GM10248 (cell line): ENCODE measurements around the gene CASP8.
"Not testable (repeated sequence)": the region's sequence is repeated elsewhere in the genome, so short reads cannot be mapped to it uniquely, and the experiment has no call there.

Source experiments
- CTCF ChIA-PET: fragments of 300-600 bp; sonication (Branson Sonifier 250); formaldehyde crosslinking; extraction: SDS; loops from one replicate; lab custom pipeline; 2021; ENCODE audit warnings: antibody characterized with exemption; lab: Yijun Ruan, JAX
- POLR2A ChIA-PET: fragments of 350-650 bp; sonication (Branson Sonifier 250); formaldehyde crosslinking; extraction: SDS; loops from one replicate; lab custom pipeline; 2020; ENCODE audit warnings: antibody characterized with exemption; lab: Yijun Ruan, JAX
- DNase-seq: peaks from one replicate; pipeline ENCODE4 v3.0.0; 2012; ENCODE audit errors: extremely low spot score
- CTCF ChIP-seq: IDR thresholded peaks from 2 replicates; pipeline ENCODE4 v1.5.1; 2012; ENCODE audit warnings: mild to moderate bottlenecking, low read depth; ENCODE audit errors: extremely low read depth, missing control alignments, control extremely low read depth

Gene CASP8

DNA sequence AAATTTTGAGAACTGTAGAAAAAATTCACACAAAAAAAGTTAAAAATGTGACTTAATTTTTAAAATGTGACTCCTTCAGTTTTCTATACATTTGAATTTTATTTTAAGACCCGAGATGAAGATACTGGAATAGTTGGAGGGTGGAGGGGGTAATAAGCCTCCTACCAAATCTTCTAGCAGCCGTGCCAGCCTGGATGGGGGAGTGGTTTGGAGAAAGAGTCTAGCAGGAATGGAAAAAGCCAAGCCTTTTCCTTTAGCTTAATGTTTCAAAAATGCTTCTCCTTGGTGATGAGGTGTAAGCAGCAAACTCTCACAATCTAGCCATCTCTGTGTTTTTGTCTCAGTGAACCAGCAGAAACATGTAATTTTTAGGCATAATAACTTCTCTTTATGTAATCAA, 14.7 kb downstream of the CASP8 start:
- CTCF ChIA-PET: interaction anchor here (1.2 to 2.9 kb wide), 2 partner anchors 11 to 43 kb away, joined by 3 to 9 read pairs; no protein-coding TSS in a partner anchor
- no peak for TF ChIP-seq CTCF
- POLR2A ChIA-PET: no interaction called here

DNA sequence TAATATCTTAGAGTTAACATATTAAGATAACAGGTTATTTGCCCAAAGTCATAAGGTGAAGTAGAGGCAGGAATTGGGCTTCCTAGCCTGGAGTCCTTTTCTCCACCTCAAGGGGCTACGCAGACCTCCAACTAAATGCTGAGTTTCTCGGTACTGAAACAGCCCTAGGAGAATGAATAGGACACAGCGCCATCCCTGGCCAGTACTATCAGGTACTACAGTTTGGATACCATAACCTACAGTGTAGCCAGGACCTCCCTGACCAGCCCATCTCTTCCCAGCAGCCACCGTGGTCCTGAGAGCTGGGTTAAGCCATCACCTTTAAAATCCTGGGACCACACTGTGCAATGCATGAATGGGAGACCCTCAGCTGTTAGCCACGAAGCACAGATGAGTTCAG, 15.7 kb downstream of the CASP8 start:
- ChIA-PET POLR2A (no interaction called here), CTCF (interaction anchor here (0.8 to 1.2 kb wide), 2 partner anchors 23 to 44 kb away, joined by 3 read pairs; no protein-coding TSS in a partner anchor)
- TF ChIP-seq CTCF: no peak
- no peak for DNase-seq

More for the DNA sequence above, 14.7 kb downstream of the CASP8 start:
- no peak for DNase-seq

DNA sequence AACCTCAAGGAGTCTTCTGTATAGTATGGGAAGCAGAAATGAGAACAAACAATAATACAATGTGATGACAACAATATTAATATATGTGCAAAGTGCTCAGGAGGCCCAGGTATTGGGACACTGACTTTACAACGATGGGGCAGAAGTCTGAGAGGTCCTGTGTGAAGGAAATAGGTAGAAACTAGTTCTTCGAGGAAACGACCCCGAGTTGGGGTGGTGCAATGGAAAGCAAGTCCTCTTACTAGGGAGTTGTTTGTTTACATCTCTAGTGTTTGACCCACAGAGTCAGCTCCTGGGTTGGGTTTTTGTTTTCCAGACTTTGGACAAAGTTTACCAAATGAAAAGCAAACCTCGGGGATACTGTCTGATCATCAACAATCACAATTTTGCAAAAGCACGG, 16.2 kb downstream of the CASP8 start:
- ChIA-PET POLR2A (no interaction called here), CTCF (interaction anchor here (0.8 to 1.6 kb wide), 3 partner anchors 9 to 44 kb away, joined by 3 to 4 read pairs (median 3); no protein-coding TSS in a partner anchor)
- TF ChIP-seq CTCF: no peak
- no peak for DNase-seq

DNA sequence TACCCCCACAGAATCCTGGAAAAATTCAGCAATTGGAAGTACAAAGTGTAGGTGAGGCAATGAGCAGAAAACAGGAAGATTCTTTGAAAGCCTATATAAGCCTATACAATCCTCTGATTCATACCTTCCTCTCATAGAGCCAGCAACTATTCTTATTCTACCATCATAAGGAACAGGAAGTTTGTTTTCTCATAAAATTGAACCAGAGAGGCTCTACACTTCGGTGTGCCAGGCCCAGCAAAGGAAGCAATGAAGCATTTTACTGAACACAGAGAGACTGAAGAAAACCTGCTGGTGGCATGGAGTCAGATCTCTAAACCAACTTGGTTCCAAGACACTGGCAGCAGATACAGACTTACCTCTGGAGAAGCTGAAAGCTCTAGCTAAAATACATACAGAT, 18.7 kb downstream of the CASP8 start:
- TF ChIP-seq CTCF: no peak
- CTCF ChIA-PET: interaction anchor here (0.6 to 2.1 kb wide), 7 partner anchors 9 to 85 kb away, joined by 3 to 11 read pairs (median 4); no protein-coding TSS in a partner anchor
- no peak for DNase-seq
- POLR2A ChIA-PET: interaction anchor here (0.7 kb wide), 1 partner anchor 19 kb away, joined by 6 read pairs; the partner anchor contains the start of gene CASP8

DNA sequence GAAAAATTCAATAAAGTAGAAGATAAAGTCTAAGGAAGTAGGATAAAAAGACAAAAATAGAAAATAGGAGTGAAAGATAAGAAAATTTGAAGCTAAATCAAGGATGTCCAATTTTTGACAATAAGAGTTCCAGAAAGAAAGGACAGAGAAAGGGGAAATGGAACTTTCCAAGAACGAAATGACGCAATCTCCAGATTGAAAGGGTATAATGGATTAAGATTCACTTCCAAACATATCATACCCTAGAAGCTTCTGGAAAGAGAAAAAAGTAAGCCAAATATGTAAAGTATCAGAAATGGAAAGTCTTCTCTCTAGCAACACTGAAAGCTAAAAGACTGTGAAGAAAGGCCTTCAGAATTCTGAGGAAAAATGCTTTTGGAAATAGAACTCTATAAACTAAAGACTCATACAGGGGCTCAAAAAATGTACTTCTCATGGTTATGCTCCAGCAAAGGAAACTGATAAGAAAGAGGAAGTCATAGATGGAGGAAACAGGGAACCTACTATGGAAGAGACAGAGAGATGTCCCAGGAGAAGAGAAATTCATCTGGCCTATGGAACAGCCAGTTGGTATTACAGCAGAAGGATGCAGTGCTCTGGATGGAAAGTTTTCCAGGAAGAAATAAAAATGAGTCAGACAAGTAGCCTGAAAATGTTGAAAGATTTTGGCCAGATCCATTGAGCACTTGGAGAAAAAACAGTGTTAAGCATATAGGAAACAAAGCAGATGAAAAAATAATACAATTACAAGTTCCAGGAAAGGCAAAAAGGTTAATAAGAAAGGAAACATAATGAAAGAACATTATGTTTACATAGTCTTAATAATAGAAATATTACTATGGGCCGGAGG, 20.1 kb downstream of the CASP8 start:
- CTCF ChIA-PET: interaction anchor here (1.1 to 2.1 kb wide), 5 partner anchors 13 to 48 kb away, joined by 4 to 11 read pairs (median 5); no protein-coding TSS in a partner anchor

DNA sequence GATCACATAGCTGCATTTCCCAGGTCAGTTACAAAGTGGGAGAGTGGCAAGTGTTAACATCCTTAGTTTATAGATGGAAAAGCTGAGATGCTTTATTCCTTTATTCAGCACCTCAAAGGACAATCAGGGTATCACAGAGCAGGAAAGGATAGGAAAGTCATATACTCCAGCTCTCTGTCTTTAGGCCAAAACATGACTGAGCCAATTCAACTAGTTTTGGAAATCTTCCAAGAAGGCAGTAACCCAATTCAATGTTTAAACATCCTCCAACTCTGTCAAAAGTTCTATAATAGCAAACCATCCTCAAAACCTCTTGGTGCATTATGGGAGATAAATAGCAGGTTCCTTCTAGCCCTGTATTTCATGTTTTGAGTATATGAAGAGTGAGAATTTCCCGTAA, 25.2 kb downstream of the CASP8 start:
- CTCF ChIA-PET: interaction anchor here (1.0 to 1.7 kb wide), 3 partner anchors 20 to 52 kb away, joined by 3 to 5 read pairs (median 3); no protein-coding TSS in a partner anchor
- no peak for TF ChIP-seq CTCF
- DNase-seq: no peak
- POLR2A ChIA-PET: interaction anchor here (0.6 kb wide), 1 partner anchor 24 kb away, joined by 4 read pairs; no protein-coding TSS in a partner anchor

More for the DNA sequence above, 20.1 kb downstream of the CASP8 start:
- POLR2A ChIA-PET: no interaction called here
- DNase-seq: no peak
- TF ChIP-seq CTCF: no peak

DNA sequence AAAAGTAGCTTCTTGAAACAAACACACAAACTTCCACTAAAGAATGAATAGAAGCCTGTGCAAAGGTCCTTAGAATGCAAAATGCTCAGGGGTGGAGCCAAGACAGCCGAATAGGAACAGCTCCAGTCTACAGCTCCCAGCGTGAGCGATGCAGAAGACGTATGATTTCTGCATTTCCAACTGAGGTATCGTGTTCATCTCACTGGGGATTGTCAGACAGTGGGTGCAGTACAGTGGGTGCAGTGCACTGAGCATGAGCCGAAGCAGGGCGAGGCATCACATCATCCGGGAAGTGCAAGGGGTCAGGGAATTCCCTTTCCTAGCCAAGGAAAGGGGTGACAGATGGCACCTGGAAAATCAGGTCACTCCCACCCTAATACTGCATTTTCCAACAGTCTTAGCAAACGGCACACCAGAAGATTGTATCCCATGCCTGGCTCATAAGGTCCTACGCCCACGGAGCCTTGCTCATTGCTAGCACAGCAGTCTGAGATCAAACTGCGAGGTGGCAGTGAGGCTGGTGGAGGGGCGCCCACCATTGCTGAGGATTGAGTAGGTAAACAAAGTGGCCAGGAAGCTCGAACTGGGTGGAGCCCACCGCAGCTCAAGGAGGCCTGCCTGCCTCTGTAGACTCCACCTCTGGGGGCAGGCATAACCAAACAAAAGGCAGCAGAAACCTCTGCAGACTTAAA, 30.3 kb downstream of the CASP8 start:
- DNase-seq, POLR2A ChIA-PET: not testable (repeated sequence)
- CTCF ChIA-PET: interaction anchor here (1.1 to 2.4 kb wide), 3 partner anchors 9 to 58 kb away, joined by 3 to 5 read pairs (median 4); no protein-coding TSS in a partner anchor
